ENCODE data around the gene COL4A6. TPM values are rescaled to one million over a fixed set of nuclear protein-coding genes. Genes with fewer than 3 reads are reported as not detected.

COL4A6 gene
- polyA plus RNA-seq, 2 donors: 5.0 to 5.9 TPM

DNA sequence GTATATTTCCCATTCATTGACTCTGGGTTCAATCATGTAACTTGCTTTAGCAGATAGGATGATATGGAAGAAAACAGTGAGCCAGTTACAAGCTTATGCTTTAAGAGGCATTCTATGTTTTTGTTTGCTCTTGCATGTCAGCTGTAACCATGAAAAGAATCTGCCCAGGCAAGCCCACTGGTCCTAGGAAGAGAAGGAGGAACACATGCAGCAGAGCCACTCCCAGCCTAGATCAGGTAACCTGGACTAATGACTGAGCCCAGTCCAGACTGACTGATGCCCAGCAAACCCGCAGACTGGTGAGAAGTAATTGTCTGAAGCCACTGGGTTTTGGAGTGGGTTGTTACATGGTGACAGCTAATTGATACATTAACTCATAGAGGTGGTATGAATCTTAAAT is 167.9 kb downstream of the COL4A6 start:
- H3K36me3 ChIP-seq (ENCODE audit: control insufficient read depth in 2 of 2, insufficient read depth in 2 of 2, low read length in 1 of 2): no peaks in the 10 kb centered on the region
- no peak overlapping the region for H3K4me3 ChIP-seq (ENCODE audit: low read depth in 1 of 2, low read length in 2 of 2)
- H3K9me3 ChIP-seq (ENCODE audit: control insufficient read depth in 2 of 2, insufficient read depth in 1 of 2, low read depth in 1 of 2, low read length in 1 of 2): no peaks in the 10 kb centered on the region
- H3K27ac ChIP-seq (ENCODE audit: low read depth in 2 of 2, low read length in 1 of 2): peak overlapping the region in 1 of 2 donors; percentile 11
- H3K27me3 ChIP-seq (ENCODE audit: control insufficient read depth in 1 of 2, insufficient read depth in 2 of 2, low read length in 2 of 2): peaks cover 0 to 4% of the 10 kb centered on the region in 2 donors
- no peaks in the 10 kb centered on the region for H3K4me1 ChIP-seq (ENCODE audit: control insufficient read depth in 2 of 2, insufficient read depth in 2 of 2, low read length in 1 of 2)
- 56 to 61% methylated on average over 1 of the region's 1 CpG for WGBS, 2 donors

DNA sequence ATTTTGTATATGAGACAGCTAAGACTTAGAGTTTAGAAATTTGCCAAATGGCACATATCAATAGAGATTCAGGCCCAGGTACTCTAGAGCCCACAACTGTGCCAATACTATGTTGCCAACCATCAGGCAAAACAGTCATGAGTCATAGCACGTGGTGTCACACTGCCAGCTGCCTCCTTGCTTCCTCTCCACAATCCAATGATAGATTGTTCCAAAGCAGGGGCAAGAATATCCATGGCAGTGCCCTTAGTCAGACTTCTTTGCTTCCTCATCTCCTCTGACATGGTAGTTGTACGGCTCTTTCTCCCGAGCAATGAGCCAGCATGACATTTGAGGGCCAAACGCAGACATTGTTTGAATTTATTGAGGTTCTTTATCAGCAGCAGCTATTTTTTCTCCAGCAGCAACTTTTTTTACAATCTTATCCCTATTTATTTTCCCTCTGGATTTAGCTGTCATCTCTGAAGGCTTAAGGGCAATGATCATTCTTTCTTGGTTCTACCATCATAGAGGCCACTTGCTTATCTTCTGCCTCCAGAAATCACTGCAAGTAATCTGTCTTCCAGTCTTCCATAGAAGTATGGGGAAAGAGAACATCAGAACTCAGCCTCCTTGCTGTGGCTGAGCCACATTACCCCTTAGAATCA is 169.7 kb downstream of the COL4A6 start:
- H3K36me3 ChIP-seq (ENCODE audit: control insufficient read depth in 2 of 2, insufficient read depth in 2 of 2, low read length in 1 of 2): no peaks in the 10 kb centered on the region
- H3K4me3 ChIP-seq (ENCODE audit: low read depth in 1 of 2, low read length in 2 of 2): no peak overlapping the region
- H3K27ac ChIP-seq (ENCODE audit: low read depth in 2 of 2, low read length in 1 of 2): no peak overlapping the region
- WGBS, 2 donors: 36 to 58% methylated on average over 4 of the region's 4 CpGs
- H3K4me1 ChIP-seq (ENCODE audit: control insufficient read depth in 2 of 2, insufficient read depth in 2 of 2, low read length in 1 of 2): no peaks in the 10 kb centered on the region
- H3K9me3 ChIP-seq (ENCODE audit: control insufficient read depth in 2 of 2, insufficient read depth in 1 of 2, low read depth in 1 of 2, low read length in 1 of 2): no peaks in the 10 kb centered on the region
- H3K27me3 ChIP-seq (ENCODE audit: control insufficient read depth in 1 of 2, insufficient read depth in 2 of 2, low read length in 2 of 2): peaks cover 0 to 4% of the 10 kb centered on the region in 2 donors

DNA sequence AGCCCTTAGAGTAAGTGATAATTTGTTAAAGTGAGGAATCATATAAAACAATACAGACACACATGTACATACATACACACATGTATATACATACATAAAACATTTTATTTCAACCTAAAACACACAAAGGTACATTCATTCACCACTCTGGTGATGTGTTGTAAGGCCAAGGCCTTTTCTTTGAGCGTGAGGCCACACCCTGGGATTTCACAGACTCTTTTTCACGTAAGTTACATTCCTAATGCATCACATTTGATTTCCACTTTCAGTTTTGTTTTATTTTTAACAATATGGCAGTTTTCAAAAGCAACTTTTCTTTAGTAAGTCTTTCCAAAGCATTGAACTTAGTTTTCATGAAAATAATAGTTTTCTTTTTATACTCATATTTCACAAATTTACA is 170.7 kb downstream of the COL4A6 start:
- Histone ChIP-seq H3K27me3 (ENCODE audit: control insufficient read depth in 1 of 2, insufficient read depth in 2 of 2, low read length in 2 of 2) (peaks cover 0 to 4% of the 10 kb centered on the region in 2 donors), H3K9me3 (ENCODE audit: control insufficient read depth in 2 of 2, insufficient read depth in 1 of 2, low read depth in 1 of 2, low read length in 1 of 2) (no peaks in the 10 kb centered on the region), H3K36me3 (ENCODE audit: control insufficient read depth in 2 of 2, insufficient read depth in 2 of 2, low read length in 1 of 2) (no peaks in the 10 kb centered on the region), H3K27ac (ENCODE audit: low read depth in 2 of 2, low read length in 1 of 2) (no peak overlapping the region), H3K4me3 (ENCODE audit: low read depth in 1 of 2, low read length in 2 of 2) (no peak overlapping the region), H3K4me1 (ENCODE audit: control insufficient read depth in 2 of 2, insufficient read depth in 2 of 2, low read length in 1 of 2) (no peaks in the 10 kb centered on the region)
- 20 to 23% methylated on average over 2 of the region's 2 CpGs for WGBS, 2 donors

DNA sequence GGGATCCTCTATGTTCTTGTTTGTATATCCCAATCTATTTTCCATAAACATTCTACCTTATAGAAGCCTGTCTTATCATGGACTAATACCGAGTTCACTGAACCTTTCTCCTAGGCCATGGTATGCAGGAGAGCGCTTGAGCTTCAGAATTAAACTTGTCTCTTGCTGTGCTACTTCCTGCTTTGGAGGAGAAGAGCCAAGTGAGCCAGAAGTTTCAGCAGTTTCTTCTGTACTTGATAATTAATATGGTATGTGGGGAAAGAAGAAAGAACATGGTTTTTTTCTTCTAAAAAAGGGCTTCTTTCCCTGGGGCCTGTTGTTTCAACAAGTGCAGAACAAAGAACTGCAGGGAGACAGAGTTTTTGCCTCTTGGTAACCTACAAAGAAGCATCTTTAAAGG is 173.8 kb downstream of the COL4A6 start:
- Histone ChIP-seq H3K4me1 (ENCODE audit: control insufficient read depth in 2 of 2, insufficient read depth in 2 of 2, low read length in 1 of 2) (no peaks in the 10 kb centered on the region), H3K36me3 (ENCODE audit: control insufficient read depth in 2 of 2, insufficient read depth in 2 of 2, low read length in 1 of 2) (no peaks in the 10 kb centered on the region), H3K27ac (ENCODE audit: low read depth in 2 of 2, low read length in 1 of 2) (no peak overlapping the region), H3K9me3 (ENCODE audit: control insufficient read depth in 2 of 2, insufficient read depth in 1 of 2, low read depth in 1 of 2, low read length in 1 of 2) (no peaks in the 10 kb centered on the region), H3K4me3 (ENCODE audit: low read depth in 1 of 2, low read length in 2 of 2) (no peak overlapping the region), H3K27me3 (ENCODE audit: control insufficient read depth in 1 of 2, insufficient read depth in 2 of 2, low read length in 2 of 2) (no peaks in the 10 kb centered on the region)
- 34 to 51% methylated on average over 2 of the region's 2 CpGs for WGBS, 2 donors

DNA sequence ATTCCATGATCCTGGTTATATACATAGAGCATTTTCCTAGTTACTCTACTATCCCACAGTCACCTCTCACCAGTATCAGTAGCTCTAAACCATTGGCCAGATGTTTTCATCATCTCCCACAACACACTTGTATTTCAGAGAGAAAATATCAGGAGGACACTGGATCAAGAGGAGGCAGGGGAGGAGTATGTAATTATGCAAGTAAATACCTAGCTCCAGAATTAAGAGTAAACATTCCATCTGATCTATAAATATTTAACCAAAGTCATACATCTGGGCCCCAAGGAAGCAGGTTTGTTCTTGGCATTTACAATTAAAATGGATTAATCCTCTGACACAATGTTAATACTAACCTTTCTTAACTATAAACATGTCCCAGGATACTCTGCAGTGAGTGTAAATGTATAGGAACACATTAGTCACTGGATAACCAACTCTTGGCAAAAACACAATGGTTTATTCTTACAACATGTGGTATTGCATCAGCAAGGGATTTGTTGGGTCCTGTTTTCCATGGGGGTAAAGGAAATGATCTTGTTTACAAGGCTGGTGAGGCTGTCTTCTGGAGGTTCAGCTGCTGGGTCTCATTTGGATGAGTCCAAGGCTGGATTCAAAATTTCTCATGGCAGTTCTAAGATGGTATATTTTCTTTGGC is 176.5 kb downstream of the COL4A6 start:
- no peaks in the 10 kb centered on the region for H3K9me3 ChIP-seq (ENCODE audit: control insufficient read depth in 2 of 2, insufficient read depth in 1 of 2, low read depth in 1 of 2, low read length in 1 of 2)
- no peaks in the 10 kb centered on the region for H3K4me1 ChIP-seq (ENCODE audit: control insufficient read depth in 2 of 2, insufficient read depth in 2 of 2, low read length in 1 of 2)
- H3K27ac ChIP-seq (ENCODE audit: low read depth in 2 of 2, low read length in 1 of 2): peak overlapping the region in 1 of 2 donors; percentile 54
- no peak overlapping the region for H3K4me3 ChIP-seq (ENCODE audit: low read depth in 1 of 2, low read length in 2 of 2)
- H3K27me3 ChIP-seq (ENCODE audit: control insufficient read depth in 1 of 2, insufficient read depth in 2 of 2, low read length in 2 of 2): no peaks in the 10 kb centered on the region
- H3K36me3 ChIP-seq (ENCODE audit: control insufficient read depth in 2 of 2, insufficient read depth in 2 of 2, low read length in 1 of 2): no peaks in the 10 kb centered on the region

DNA sequence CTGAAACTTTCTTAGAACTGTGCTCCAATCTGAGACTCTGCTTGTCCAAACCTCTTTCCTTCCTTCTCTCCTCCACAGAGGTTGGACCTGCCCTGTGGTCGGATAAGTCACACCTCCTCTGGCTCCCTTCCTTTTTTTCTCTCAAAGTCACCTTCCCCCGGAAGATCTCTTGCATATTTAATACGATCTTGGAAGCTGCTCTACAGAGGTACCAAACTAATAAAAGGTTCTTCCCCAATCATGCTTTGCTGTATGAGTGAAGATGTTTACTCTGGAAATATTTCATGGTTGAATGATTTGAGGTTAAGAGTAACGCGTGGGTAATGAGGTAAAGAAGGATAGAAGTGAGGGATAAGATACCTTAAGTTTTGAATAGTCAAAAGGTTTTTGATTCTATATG is 180.7 kb downstream of the COL4A6 start:
- no peaks in the 10 kb centered on the region for H3K36me3 ChIP-seq (ENCODE audit: control insufficient read depth in 2 of 2, insufficient read depth in 2 of 2, low read length in 1 of 2)
- peaks cover 0 to 8% of the 10 kb centered on the region in 2 donors for H3K27me3 ChIP-seq (ENCODE audit: control insufficient read depth in 1 of 2, insufficient read depth in 2 of 2, low read length in 2 of 2)
- no peaks in the 10 kb centered on the region for H3K4me1 ChIP-seq (ENCODE audit: control insufficient read depth in 2 of 2, insufficient read depth in 2 of 2, low read length in 1 of 2)
- no peaks in the 10 kb centered on the region for H3K9me3 ChIP-seq (ENCODE audit: control insufficient read depth in 2 of 2, insufficient read depth in 1 of 2, low read depth in 1 of 2, low read length in 1 of 2)
- 40 to 57% methylated on average over 5 of the region's 5 CpGs for WGBS, 2 donors
- H3K4me3 ChIP-seq (ENCODE audit: low read depth in 1 of 2, low read length in 2 of 2): no peak overlapping the region
- no peak overlapping the region for H3K27ac ChIP-seq (ENCODE audit: low read depth in 2 of 2, low read length in 1 of 2)

DNA sequence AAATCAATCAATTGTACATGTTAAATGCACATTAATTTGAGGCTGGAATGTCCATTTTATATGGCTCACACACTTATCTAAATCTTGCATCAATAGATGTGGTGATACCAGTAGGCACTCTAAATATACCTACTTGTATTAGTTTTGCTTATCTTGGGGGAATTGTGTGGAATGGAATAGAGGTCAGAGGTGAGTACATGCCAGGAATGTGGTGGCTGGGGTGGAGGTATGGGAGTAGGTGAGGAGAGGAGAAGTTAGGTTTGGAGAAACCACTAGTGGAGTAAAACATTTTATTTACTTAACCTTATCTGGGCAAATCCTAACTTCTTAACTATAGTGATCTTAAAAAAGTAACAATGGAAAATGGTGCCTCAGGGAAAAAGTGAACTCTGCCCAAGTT is 183.6 kb downstream of the COL4A6 start:
- Histone ChIP-seq H3K9me3 (ENCODE audit: control insufficient read depth in 2 of 2, insufficient read depth in 1 of 2, low read depth in 1 of 2, low read length in 1 of 2) (no peaks in the 10 kb centered on the region), H3K27ac (ENCODE audit: low read depth in 2 of 2, low read length in 1 of 2) (no peak overlapping the region), H3K4me1 (ENCODE audit: control insufficient read depth in 2 of 2, insufficient read depth in 2 of 2, low read length in 1 of 2) (no peaks in the 10 kb centered on the region), H3K27me3 (ENCODE audit: control insufficient read depth in 1 of 2, insufficient read depth in 2 of 2, low read length in 2 of 2) (peaks cover 0 to 8% of the 10 kb centered on the region in 2 donors), H3K36me3 (ENCODE audit: control insufficient read depth in 2 of 2, insufficient read depth in 2 of 2, low read length in 1 of 2) (no peaks in the 10 kb centered on the region), H3K4me3 (ENCODE audit: low read depth in 1 of 2, low read length in 2 of 2) (no peak overlapping the region)

DNA sequence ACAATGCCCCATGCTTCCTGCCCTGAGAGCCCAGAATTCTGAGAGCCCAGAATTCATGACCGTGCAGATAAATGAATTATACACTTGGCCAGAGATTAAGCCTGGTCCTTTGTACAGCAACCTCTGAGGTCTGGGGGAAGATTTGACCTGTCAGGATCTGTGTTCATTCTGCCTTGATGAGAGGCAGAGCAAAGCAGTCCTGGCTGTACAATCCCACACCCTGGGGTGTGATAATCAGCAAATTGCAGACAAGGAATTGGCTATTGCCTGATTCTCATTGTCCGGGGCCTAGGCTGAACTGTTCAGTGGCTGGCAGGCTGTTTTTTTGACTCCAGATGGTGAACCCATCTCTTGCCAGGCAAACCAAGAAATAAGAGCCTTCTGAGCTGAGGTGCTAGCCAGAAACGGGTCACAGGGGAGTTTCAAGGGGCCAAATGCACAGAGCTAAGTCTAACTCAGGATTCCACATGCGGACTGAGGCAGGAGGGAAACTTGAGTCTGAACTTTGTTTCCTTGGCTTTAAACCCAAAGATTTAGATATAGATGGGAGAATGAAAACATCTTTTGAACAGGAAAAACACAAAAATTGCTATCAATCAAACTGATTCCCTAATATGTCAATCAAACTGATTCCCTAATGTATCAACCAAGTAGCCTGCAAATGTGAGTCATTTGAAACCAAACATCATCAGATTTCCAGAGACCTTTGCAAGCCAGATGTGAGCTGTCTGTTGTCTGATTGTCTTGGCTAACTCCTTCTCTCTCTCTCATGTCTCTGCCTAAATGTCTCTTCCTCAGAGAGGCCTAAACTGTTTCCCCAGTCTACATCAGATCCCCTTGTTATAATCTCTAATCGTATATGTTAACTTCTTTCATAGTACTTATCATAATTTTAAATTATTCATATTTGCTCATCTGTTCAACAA is 187.3 kb downstream of the COL4A6 start:
- no peak overlapping the region for H3K27ac ChIP-seq (ENCODE audit: low read depth in 2 of 2, low read length in 1 of 2)
- 65 to 77% methylated on average over 5 of the region's 5 CpGs for WGBS, 2 donors
- H3K36me3 ChIP-seq (ENCODE audit: control insufficient read depth in 2 of 2, insufficient read depth in 2 of 2, low read length in 1 of 2): no peaks in the 10 kb centered on the region
- no peaks in the 10 kb centered on the region for H3K9me3 ChIP-seq (ENCODE audit: control insufficient read depth in 2 of 2, insufficient read depth in 1 of 2, low read depth in 1 of 2, low read length in 1 of 2)
- peaks cover 0 to 8% of the 10 kb centered on the region in 2 donors for H3K27me3 ChIP-seq (ENCODE audit: control insufficient read depth in 1 of 2, insufficient read depth in 2 of 2, low read length in 2 of 2)
- no peak overlapping the region for H3K4me3 ChIP-seq (ENCODE audit: low read depth in 1 of 2, low read length in 2 of 2)
- H3K4me1 ChIP-seq (ENCODE audit: control insufficient read depth in 2 of 2, insufficient read depth in 2 of 2, low read length in 1 of 2): no peaks in the 10 kb centered on the region

DNA sequence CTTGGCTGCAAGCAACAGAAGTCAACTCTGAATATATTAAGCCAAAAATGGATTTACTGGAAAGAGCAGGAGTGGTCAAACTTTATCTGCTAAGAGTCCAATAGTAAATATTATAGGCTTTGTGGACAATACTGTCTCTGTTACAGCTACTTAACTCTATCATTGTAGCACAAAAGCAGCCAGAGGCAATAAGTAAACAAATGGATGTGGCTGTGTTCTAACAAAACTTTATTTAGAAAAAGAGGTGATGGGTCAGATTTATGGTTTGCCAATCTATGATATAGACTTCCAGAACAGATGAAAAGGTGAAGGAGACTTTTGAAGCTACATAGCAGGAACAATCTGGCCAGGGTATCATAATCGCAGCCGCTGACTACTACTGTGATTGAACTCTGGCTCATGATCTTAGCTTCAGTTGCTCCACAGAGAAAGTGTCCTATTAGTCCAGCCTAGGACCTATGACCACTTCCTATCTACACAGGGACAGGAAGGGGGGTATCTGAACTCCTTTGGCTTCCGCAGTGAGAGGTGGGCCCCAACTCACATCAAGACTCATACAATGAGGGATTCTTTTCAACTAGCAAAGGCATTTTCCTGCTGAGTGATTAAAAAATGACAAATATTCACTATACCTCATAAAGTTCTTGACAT is 191.8 kb downstream of the COL4A6 start:
- no peak overlapping the region for H3K4me3 ChIP-seq (ENCODE audit: low read depth in 1 of 2, low read length in 2 of 2)
- 93 to 97% methylated on average over 3 of the region's 3 CpGs for WGBS, 2 donors
- H3K4me1 ChIP-seq (ENCODE audit: control insufficient read depth in 2 of 2, insufficient read depth in 2 of 2, low read length in 1 of 2): no peaks in the 10 kb centered on the region
- H3K9me3 ChIP-seq (ENCODE audit: control insufficient read depth in 2 of 2, insufficient read depth in 1 of 2, low read depth in 1 of 2, low read length in 1 of 2): no peaks in the 10 kb centered on the region
- no peaks in the 10 kb centered on the region for H3K36me3 ChIP-seq (ENCODE audit: control insufficient read depth in 2 of 2, insufficient read depth in 2 of 2, low read length in 1 of 2)
- H3K27me3 ChIP-seq (ENCODE audit: control insufficient read depth in 1 of 2, insufficient read depth in 2 of 2, low read length in 2 of 2): peaks cover 0 to 5% of the 10 kb centered on the region in 2 donors
- H3K27ac ChIP-seq (ENCODE audit: low read depth in 2 of 2, low read length in 1 of 2): no peak overlapping the region
